H1 (cell line): Measurements from ENCODE around the gene DAZAP1. TPM values are rescaled to one million over a fixed set of nuclear protein-coding genes. Genes with fewer than 3 reads are reported as not detected.

ENCODE experiments used
- CEBPB ChIP-seq: IDR thresholded peaks from 2 replicates; pipeline ENCODE4 v1.6.1; 2012; ENCODE audit warnings: low read depth, low read length
- CHD1 ChIP-seq: IDR thresholded peaks from 2 replicates; pipeline ENCODE4 v1.6.1; 2012; ENCODE audit warnings: low read depth, low read length, improper control_type of control experiment
- JUN ChIP-seq: IDR thresholded peaks from 2 replicates; pipeline ENCODE4 v1.6.1; 2011; ENCODE audit warnings: low read depth, mild to moderate bottlenecking, improper control_type of control experiment, low read length
- NANOG ChIP-seq: IDR thresholded peaks from 2 replicates; pipeline ENCODE4 v1.6.1; 2011; ENCODE audit warnings: low read length, low read depth, mild to moderate bottlenecking, inconsistent platforms; ENCODE audit not compliant: insufficient read depth, poor library complexity, severe bottlenecking
- SIRT6 ChIP-seq: IDR thresholded peaks from one replicate; pipeline ENCODE4 v1.7.1; 2012; ENCODE audit warnings: low read length, inconsistent platforms
- SUZ12 ChIP-seq: fragments of 200-600 bp; sonication (generic); IDR thresholded peaks from 2 replicates; pipeline ENCODE4 v1.6.1; 2012; ENCODE audit warnings: mild to moderate bottlenecking, inconsistent platforms, low read length, moderate library complexity, mixed read lengths
- TEAD4 ChIP-seq: IDR thresholded peaks from 2 replicates; pipeline ENCODE4 v1.6.1; 2012; ENCODE audit warnings: low read depth, low read length, inconsistent platforms, mixed read lengths
- polyA plus RNA-seq, 7 experiments: library from polyadenylated mRNA; depleted of rRNA in 3 of 7; stranded (reverse) in 5 of 7; unstranded in 2 of 7; fragments of >200 nt in 5 of 7; fragments of 200-250 nt in 2 of 7; gene quantifications; 1 replicate in 5 of 7; 2 replicates in 1 of 7; 4 replicates in 1 of 7; pipeline versions ENCODE4 v1.2.1 to v1.2.3, GENCODE V29; 2011 to 2013; ENCODE audit warnings: missing spikeins in 2 of 7, mixed read lengths in 2 of 7
- total RNA-seq: library from RNA; stranded (reverse); fragmentation: NEBNext Ultra II Directional; extraction: Animal tissue kit (Norgen Biotek cat#: 25700); gene quantifications from 2 replicates; pipeline ENCODE4 v1.2.1, GENCODE V29; 2021
- TF ChIP-seq, protein P1 (sequence below): IDR thresholded peaks from 2 replicates; pipeline ENCODE4 v1.6.1; 2011; ENCODE audit warnings: low read length, improper control_type of control experiment

The DAZAP1 gene
- total and polyA plus RNA-seq, 2 of the 8 experiments (the other 6 are each of a cell fraction or from before 2014, with no cell fraction given), result 79.6 to 341 TPM

DNA sequence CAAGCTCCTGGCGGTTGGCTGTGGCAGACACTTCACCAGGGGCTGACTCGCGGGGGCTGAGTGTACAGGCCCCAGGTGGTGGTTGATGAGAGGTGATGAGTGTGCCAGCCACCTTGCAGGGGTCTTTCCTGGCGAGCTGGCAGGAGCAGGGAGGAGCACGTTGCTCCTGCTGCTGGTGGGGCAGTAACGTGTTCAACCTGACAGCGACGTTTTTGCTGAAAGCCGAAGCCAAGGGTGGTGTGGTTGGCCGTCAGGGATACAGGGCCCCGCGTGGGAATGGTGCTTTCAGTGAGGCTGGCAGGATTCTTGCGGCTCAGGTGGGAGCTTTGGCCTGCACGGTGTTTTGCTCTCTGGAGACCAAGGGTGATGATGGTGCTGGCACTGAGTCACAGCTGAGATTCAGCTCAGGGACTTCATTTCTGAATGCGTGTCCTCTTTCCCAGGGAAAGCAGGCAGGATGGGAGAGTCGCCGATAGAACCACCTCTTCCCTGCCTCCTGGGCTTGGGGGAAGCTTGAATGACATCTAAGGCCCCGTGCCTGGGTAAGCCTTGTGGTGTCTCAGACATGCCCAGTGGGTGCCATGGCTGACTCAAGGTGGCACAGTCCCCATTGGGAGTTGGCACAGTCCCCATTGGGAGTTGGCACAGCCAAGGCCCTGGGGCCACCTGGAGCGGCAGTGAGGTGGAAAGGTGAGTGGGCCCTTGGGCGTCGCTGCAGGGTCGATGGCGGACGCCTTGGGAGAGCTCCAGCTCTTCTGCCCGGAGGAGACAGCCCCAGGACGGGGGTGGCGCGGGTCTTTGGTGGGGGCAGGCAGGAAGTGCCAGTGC, 8.8 kb downstream of the DAZAP1 start (continued):
- TF ChIP-seq, protein P1, sequence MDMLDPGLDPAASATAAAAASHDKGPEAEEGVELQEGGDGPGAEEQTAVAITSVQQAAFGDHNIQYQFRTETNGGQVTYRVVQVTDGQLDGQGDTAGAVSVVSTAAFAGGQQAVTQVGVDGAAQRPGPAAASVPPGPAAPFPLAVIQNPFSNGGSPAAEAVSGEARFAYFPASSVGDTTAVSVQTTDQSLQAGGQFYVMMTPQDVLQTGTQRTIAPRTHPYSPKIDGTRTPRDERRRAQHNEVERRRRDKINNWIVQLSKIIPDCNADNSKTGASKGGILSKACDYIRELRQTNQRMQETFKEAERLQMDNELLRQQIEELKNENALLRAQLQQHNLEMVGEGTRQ, result no peak
- TF ChIP-seq CEBPB, result no peak
- TF ChIP-seq JUN, result no peak
- no peak for TF ChIP-seq CHD1
- TF ChIP-seq SIRT6, result no peak
- TF ChIP-seq TEAD4, result no peak
- no peak for TF ChIP-seq SUZ12
- TF ChIP-seq NANOG, result no peak
